GM19238 (cell line): ENCODE measurements around the gene MAP2K7.
"Not testable (repeated sequence)": the region's sequence is repeated elsewhere in the genome, so short reads cannot be mapped to it uniquely, and the experiment has no call there.

ENCODE experiments used
- DNase-seq: peaks from one replicate; pipeline ENCODE4 v3.0.0; 2011; ENCODE audit warnings: low spot score; ENCODE audit not compliant: insufficient read length

Gene MAP2K7

GRCh38 chr19:7883105-7883504 lies 20.6 kb upstream of the MAP2K7 start:
- DNase-seq, result no peak

GRCh38 chr19:7883796-7884570 lies 19.7 kb upstream of the MAP2K7 start:
- DNase-seq, result no peak

GRCh38 chr19:7885818-7886217 lies 17.9 kb upstream of the MAP2K7 start:
- no peak for DNase-seq

- no peak for DNase-seq
Measured at GRCh38 chr19:7887408-7888144, 16.1 kb upstream of the MAP2K7 start.

- no peak for DNase-seq
Measured at GRCh38 chr19:7888145-7888825, 15.4 kb upstream of the MAP2K7 start, which contains the start of gene LRRC8E. TSS of gene LRRC8E (plus strand) at chr19:7888510. CDS start at chr19:7895604, 7,094 bp downstream.

GRCh38 chr19:7888826-7889217 lies 14.9 kb upstream of the MAP2K7 start:
- DNase-seq, result no peak

GRCh38 chr19:7893362-7894101 lies 10.1 kb upstream of the MAP2K7 start:
- DNase-seq, result not testable (repeated sequence)

- no peak for DNase-seq
Measured at GRCh38 chr19:7894612-7895309, 8.9 kb upstream of the MAP2K7 start.

GRCh38 chr19:7895565-7895964 lies 8.1 kb upstream of the MAP2K7 start:
- no peak for DNase-seq

GRCh38 chr19:7897292-7897691 lies 6.4 kb upstream of the MAP2K7 start:
- no peak for DNase-seq

GRCh38 chr19:7898967-7899366 lies 4.7 kb upstream of the MAP2K7 start:
- DNase-seq, result no peak

GRCh38 chr19:7899751-7900378 lies 3.8 kb upstream of the MAP2K7 start:
- no peak for DNase-seq

GRCh38 chr19:7900401-7900870 lies 3.2 kb upstream of the MAP2K7 start:
- no peak for DNase-seq

- DNase-seq, result no peak
Measured at GRCh38 chr19:7900931-7901330, 2.7 kb upstream of the MAP2K7 start.

- no peak for DNase-seq
Measured at GRCh38 chr19:7901337-7901736, 2.3 kb upstream of the MAP2K7 start.

GRCh38 chr19:7902796-7903243 lies 857 bp upstream of the MAP2K7 start:
- no peak for DNase-seq

- DNase-seq, result peak; percentile 78
Measured at GRCh38 chr19:7904074-7905020, 670 bp downstream of the MAP2K7 start.

- DNase-seq, result no peak
Measured at GRCh38 chr19:7905268-7905667, 1.6 kb downstream of the MAP2K7 start.

GRCh38 chr19:7905859-7906258 lies 2.2 kb downstream of the MAP2K7 start:
- DNase-seq, result no peak
